Endothelial cell of umbilical vein (primary cell): Measurements from ENCODE around the gene CRACR2B.

Experiments
- CTCF ChIP-seq, 2 donors: IDR thresholded peaks; 1 replicate in 1 of 2; 2 replicates in 1 of 2; pipeline ENCODE4 v1.5.1; 2011; ENCODE audit warnings: low read length in 2 of 2, mild to moderate bottlenecking in 2 of 2, moderate library complexity in 2 of 2, control low read depth in 1 of 2, inconsistent platforms in 1 of 2, low read depth in 1 of 2; ENCODE audit not compliant: insufficient read depth in 1 of 2; ENCODE audit errors: extremely low read depth in 1 of 2
- EZH2 ChIP-seq: IDR thresholded peaks from 2 replicates; pipeline ENCODE4 v1.6.1; 2012; ENCODE audit warnings: borderline replicate concordance, low read depth, mild to moderate bottlenecking, moderate library complexity, low read length, inconsistent platforms; ENCODE audit not compliant: severe bottlenecking
- MAX ChIP-seq: IDR thresholded peaks from 2 replicates; pipeline ENCODE4 v1.6.1; 2011; ENCODE audit not compliant: insufficient read depth, insufficient read length
- MYC ChIP-seq: IDR thresholded peaks from one replicate; pipeline ENCODE4 v1.6.1; 2011; ENCODE audit warnings: mild to moderate bottlenecking, low read depth, low read length
- POLR2A ChIP-seq: IDR thresholded peaks from 2 replicates; pipeline ENCODE4 v1.6.1; 2012; ENCODE audit warnings: low read depth, mild to moderate bottlenecking, control low read depth, low read length
- POLR2AphosphoS5 ChIP-seq: IDR thresholded peaks from 2 replicates; pipeline ENCODE4 v1.6.1; 2012; ENCODE audit warnings: low read depth, mild to moderate bottlenecking, control low read depth, low read length, moderate library complexity; ENCODE audit not compliant: insufficient read depth

GRCh38 chr11:864898-865297 lies 37.2 kb downstream of the CRACR2B start:
- TF ChIP-seq MAX (no peak), POLR2AphosphoS5 (no peak), CTCF (IDR thresholded peaks at IDR 0.05; ENCODE audit: extremely low read depth in 1 of 2, insufficient read depth in 1 of 2, low read depth in 1 of 2, low read length in 2 of 2) (no peak), EZH2 (no peak), POLR2A (no peak), MYC (no peak)
